GM18499 (cell line): ENCODE results near the gene CDT1.
"Not testable (repeated sequence)": the region's sequence is repeated elsewhere in the genome, so short reads cannot be mapped to it uniquely, and the experiment has no call there.

Experiments
- ATAC-seq: cut with Tn5 transposase; IDR thresholded peaks from one replicate; pipeline ENCODE4 v1.9.1; 2021; ENCODE audit warnings: moderate number of reproducible peaks; ENCODE audit not compliant: insufficient read depth, unreplicated experiment

CDT1 gene

DNA sequence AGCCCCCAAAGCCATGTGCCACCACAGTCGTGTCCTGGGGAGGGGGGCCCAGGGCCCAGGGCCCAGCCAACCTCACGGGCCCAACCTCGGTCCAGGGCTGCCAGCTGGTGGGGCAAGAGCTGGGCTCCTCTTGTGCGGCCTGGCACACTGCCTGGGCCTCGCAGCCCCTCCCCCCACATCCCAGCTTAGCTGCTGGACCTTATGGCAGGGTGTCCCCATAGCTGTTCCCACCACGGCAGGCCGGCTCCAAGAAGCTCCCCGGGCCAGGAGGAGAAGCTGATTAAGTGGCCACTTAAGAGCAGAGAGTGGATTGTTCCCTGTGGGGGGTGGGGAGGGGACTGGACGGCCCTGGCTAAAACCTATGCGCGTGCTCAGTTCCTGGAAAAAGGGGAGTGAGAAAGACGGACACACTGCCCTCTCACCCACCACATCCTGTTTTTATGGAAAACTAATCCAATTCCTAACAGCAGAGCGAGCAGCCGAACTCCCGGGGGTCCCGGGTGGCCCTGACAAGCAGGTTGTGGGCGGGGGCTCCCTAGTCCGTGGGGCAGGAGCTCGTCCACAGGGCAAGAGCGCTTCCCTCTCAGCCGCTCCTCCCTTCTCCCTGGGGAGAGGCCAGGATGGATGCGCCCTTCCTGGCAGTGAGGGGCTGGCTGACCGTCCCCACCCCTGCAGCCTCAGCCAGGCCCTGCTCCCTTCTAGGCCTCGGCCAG, 35.4 kb upstream of the CDT1 start:
- no peak for ATAC-seq

DNA sequence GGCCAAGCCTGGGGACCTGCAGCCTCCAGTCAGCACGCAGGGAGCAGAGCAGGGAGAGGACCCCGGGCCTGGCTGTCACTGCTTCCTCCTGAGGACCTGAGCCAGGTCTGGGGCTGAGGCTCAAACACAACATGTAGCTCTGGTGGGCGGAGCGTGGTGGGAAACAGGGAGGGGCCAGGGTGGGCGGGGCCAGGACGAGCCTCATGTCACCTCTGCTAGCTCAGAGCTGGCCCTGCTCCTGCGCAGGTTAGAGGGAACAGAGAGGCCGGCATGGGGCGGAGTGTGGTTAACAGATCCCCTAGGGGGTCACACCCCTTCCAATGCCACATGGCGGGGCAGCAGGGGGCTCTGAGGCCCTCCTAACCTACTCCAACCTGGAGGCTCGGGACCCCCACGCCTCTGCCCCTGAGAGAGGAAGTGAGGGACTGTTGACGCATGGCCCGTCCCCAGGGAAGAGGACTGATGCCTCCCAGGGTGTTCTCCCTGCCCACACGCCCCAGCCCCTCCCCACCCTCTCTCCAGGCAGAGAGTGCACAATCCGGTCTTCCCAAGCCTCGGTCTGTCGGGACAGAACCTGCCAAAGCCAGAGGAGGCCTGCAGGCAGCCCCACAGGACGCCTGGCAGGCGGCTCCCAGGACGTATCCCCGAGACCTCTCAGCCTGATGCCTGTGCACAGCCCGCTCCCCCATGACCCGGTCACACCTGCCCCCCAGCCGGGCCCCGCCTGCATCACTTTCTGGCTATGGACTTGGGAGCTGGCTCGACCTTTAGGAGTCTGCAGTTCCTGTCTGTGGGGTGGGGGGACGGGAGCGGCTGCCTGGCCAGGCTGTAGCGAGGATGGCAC, 33.8 kb upstream of the CDT1 start:
- ATAC-seq, result no peak

DNA sequence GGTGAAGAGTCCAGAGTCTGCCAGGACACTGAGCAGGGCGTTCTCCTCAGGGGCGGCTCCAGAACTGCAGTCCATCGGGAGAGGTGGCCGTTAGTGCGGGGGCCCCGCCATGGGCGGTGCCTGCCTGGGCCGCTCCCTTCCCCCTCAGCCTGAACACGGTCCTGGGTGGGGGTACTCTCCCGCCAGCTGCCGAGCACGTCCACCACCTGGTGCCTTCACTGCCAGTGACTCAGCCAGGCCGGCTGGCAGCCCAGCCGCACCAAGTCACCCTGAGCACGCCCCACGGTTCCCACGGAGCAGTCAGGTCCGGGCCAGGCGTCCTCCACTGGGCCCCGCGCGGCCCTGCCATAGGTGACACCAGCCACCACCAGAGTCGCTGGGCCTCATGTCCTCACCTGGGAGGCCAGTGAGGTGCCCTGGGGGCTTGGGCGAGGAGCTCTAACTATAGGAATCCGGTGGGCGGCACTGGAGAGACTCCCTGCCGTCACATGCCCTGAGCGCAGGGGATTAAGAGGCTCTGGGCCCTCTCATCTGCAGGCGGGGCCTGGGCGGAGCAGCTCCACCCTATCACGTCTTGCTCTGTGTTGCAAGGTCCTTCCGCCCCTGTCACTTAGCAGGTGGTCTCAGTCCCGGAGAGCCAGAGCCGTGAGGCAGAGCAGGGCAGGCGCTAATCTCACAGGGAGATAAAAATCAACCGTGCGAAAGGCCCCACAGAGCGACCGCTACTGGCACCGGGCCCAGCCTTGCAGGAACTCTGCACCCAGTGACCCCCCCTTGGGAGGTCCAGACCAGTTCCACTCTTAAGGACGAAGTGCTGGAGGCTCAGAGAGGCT, 32.9 kb upstream of the CDT1 start:
- ATAC-seq, result no peak

DNA sequence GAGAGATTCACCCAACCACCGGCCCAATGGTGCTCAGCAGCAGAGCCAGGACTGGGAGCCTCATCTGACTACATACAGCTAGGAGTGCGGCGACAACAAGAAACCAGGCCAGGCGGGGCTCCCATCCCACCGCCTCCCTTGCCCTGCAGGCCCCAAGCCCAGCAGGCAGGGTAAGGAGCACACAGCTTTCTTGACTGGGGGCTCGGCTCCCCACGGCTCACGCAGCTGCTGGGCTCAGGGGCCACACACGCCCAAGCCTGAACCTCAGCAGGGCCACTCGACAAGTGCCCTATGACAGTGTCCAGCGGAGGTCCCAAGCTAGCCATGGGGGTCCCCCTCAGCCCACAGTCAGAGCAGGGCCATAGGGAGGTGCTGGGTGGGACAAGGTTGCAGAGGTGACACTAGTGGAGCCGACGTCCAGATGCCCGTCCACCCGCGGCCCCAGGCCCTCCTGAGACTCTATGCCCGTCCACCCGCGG, 32.3 kb upstream of the CDT1 start:
- no peak for ATAC-seq

DNA sequence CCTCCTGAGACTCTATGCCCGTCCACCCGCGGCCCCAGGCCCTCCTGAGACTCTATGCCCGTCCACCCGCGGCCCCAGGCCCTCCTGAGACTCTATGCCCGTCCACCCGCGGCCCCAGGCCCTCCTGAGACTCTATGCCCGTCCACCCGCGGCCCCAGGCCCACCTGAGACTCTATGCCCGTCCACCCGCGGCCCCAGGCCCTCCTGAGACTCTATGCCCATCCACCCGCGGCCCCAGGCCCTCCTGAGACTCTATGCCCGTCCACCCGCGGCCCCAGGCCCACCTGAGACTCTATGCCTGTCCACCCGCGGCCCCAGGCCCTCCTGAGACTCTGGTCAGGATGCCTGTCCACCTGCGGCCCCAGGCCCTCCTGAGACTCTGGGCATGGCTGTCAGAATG, 31.8 kb upstream of the CDT1 start:
- ATAC-seq, result not testable (repeated sequence)

DNA sequence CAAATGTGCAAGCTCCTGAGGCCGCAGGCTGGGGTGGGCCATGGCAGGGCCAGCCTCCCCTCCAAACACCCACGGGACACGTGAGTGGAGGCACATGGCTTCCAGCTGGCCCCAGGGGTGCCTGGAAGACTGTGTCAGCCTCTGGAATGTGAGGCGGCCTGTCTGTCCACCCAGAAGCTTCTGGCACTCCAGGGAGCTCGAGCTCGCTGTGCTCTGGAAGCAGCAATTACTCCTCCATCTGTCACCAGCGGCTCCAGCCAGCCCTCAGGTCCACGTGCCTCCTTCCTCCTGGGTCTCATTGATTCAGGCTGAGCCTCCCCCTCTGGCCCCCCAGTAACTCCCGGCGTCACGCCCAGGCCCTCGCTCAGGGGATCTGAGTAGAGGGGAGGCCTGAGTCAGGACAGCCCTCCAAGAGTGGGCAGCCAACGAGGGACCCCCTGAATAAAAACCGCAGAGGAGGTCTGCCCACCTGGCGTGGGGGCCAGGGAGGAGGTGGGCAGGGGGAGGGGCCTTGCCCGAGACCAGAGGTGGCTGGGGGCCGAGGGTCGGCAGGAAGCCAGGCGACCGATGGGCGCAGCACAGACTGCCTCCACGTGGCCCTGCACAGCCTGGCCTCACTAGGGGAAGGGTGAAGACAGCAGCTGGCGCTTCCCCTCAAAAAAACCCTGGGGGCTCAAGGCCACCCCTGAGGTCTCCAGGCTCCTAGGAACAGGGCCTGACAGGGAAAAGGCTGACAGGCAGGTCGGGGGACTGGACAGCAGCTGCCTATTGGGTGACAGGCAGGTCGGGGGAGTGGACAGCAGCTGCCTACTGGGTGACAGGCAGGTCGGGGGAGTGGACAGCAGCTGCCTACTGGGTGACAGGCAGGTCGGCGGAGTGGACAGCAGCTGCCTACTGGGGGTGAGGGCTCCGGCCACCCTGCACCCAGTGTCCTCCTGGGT, 30.4 kb upstream of the CDT1 start:
- no peak for ATAC-seq

DNA sequence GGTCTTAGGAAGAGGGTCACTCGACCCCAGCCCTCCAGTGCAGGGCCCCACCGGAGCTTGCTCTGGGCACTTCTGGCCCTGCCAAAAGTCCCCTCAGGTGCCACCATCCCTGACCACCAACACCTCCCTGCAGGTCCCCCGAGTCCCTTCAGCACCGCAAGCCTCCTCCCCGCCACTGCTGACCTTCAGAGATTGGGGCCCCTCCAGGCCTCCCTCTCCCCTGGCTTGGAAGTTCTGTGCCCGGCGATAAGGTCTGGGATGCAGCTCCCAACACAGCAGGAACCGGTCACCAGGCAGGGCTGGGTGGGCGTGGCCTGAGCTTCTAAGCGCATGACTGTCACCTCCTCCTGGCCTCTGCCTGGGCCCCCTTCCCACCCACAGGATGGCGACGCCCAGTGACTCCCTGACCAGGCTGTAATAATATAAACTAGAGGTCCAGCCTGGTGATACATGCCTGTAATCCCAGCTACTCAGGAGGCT, 29.7 kb upstream of the CDT1 start:
- ATAC-seq, result no peak

DNA sequence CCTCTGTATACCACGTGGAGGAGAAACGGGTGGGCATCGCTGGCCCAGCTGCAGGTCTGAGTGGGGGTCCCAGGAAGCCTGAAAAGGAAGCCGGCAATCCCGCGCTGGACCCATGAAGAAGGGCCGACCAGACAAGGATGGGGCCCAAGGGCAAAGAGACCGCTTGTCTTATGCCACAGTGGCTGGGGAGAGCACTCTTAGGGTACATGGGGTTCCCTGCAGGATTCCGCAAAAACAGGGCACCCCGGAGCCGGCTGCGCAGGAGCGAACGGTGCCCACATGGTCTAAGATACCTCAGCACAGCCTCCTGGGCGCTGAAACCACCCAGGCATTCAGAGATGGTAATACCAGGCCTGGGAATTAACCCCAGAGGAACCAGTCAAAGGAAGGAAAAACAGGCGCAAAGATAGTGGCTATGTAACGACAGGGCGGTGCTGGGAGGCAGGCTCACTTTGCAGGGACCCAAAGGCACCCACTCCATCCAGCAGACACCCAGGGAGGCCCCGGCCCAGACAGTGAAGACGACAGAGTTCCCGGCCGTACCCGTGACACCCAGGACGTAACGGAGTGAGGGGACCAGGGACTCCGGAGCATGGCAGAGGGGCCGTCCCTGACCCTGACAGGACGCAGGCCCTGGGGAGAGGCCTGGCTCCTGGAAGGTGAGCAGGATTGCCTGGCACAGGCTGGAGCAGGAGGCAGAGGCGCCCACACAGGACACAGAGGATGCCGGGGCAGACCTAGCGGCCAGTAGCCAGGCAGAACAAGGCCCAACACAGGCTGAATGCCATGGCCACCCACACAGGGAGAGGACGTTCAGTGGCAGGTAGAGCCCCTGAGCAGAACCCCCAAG, 28.8 kb upstream of the CDT1 start:
- ATAC-seq, result no peak

DNA sequence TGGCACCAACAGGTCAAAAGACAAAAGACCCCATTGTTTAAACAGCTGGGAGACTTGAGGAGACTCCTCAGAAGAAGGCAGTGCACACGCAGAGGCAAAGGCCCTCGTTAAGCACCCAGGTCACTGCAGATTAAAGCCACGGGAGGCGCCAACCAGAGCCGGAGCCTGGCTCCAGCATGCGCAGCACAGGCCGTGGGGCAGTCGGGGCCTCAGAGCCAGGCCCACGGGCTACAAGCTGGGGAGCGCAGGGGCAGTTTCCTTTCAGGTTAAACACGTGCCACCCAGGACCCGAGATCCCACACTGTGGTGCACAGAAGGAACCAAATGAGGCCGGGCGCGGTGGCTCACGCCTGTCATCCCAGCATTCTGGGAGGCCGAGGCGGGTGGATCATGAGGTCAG, 27.8 kb upstream of the CDT1 start:
- no peak for ATAC-seq

DNA sequence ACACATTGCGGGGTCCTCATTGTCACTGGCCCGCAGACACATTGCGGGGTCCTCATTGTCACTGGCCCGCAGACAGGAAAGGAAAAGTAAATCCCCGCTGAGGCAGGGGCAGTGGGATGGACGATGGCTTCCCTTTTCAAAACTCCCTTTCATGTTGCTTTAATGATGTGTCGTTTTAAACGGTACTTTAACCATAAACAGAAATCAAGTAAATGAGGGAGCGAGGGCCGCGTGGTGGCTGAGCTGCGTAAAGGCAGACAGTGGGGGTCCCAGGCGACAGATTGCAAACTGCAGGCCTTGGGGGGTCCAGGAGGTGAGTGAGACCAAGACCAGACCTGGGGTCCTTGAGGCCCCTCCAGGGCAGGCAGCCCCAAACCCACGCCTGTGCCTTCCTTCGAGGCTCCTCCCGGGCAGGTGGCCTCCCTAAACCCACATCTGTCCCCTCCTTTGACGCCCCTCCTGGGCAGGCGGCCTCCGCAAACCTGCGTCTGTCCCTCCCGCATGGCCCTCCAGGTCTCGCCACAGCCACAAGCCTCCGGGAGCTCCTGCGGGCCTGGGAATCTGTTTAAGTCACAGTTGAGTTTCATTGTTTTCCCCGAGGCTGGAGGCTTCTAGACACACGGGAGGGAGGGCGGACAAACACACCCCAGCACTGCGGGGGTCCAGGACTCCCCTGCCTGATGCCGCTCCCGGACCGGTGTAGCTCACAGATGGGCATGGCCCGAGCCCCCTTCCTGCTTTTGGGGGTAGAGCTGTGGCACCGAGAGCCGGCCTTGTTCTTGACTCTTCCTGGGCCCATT, 25.9 kb upstream of the CDT1 start:
- ATAC-seq, result no peak

DNA sequence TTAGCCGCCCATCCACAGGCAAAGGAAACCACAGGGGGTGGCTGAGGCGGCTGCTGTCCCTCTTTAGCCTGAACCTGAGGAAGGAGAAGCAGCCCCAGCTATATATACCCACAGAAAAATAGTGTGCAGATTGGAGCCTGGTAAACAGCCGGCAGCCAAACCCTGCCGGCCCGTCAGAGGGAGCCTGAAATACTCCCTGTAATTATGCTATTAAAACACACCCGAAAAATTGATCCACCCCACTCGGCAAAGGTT, 25.4 kb upstream of the CDT1 start:
- no peak for ATAC-seq

DNA sequence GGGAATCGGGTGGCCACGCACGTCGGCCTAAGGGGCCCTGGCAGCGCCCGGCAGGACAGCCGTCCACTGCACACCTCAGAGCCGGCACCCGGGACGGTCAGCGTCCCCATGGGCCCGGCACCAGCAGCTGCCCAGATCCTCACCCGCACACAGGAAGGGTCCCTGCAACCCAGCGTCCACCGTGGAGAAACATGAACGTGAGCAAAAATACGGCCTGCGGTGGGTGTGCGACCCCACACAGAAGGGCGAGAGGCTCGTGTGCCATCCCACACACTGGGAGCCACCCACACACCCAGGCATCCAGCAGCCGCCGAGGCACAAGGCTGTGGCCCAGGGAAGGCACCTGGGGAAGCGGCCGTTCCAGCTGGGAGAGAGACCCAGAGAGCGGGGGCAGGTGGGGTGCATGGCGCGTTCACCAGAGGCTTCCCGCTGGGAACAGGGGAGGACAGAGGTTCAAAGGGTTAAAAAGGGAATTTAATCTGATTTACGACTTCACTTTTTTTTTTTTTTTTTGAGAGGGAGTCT, 25.0 kb upstream of the CDT1 start:
- no peak for ATAC-seq

DNA sequence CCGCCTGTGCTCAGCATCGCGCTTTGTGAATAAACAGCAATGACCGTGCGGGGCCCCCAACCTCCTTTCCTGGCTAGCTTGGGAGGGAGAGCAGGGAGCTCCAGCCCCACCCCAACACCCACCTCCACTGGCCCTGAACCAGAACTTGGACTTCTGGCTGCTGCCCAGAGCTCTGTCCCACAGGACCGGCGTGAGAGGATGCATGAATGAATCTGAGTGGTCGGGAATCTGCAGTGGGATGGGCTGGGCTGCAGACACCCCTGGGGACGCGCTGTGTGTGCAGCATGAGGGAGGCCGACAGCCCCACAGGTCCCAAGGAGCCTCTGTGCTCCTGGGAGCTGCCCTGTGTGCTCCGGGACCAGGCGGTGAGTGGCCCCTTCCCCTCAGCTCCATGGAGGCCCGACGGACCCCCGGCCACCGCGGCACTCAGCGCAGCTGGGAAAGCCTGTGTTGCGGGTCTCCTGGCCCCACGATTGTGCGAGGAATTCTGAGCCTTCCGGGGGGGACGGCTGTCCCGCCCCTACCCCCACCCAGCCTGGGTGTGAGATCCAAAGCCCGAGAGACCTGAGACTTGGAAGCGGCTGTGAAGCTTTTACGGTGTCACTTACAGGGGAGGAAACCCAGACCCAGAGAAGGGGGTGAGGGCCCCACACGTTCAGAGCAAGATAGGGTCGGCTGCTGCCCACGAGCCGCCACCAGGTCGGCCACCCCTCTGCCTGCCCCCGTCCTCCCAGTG, 24.0 kb upstream of the CDT1 start:
- no peak for ATAC-seq

DNA sequence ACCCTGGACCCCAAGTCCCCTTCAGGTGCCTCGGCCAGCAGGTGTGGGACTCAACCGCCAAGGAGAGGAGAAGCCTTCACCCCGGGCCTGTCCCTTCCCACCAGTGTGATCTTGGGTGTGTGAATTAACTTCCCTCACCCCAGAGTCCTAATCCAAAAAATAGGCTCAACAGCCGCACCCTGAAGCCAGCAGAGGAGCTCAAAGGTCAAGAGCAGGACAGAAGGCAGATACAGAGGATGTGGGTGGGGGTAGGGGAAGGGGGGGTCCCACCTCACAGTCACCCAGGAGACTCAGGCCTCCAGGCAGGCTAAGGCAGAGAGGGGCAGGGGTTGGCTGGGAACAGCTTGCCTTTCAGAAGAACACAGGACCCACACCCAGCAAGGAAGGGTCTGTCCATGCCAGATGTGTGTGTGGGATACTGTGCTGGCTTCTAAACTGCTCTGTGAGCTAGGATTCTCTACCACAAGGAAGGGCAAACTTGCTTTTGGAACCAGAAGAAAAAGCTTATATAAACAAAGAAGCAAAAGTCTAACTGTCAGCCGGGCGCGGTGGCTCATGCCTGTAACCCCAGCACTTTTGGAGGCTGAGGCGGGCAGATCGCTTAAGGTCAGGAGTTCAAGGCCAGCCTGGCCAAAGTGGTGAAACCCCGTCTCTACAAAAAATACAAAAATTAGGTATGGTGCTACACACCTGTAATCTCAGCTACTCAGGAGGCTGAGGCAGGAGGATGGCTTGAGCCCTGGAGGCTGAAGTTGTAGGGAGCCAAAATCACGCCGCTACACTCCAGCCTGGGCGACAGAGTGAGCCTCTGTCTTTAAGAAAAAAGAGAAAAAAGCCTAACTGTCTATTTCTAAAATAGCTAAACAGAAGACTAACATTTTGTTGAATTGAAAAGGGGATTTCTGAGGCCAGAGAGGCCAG, 23.2 kb upstream of the CDT1 start:
- ATAC-seq, result no peak

DNA sequence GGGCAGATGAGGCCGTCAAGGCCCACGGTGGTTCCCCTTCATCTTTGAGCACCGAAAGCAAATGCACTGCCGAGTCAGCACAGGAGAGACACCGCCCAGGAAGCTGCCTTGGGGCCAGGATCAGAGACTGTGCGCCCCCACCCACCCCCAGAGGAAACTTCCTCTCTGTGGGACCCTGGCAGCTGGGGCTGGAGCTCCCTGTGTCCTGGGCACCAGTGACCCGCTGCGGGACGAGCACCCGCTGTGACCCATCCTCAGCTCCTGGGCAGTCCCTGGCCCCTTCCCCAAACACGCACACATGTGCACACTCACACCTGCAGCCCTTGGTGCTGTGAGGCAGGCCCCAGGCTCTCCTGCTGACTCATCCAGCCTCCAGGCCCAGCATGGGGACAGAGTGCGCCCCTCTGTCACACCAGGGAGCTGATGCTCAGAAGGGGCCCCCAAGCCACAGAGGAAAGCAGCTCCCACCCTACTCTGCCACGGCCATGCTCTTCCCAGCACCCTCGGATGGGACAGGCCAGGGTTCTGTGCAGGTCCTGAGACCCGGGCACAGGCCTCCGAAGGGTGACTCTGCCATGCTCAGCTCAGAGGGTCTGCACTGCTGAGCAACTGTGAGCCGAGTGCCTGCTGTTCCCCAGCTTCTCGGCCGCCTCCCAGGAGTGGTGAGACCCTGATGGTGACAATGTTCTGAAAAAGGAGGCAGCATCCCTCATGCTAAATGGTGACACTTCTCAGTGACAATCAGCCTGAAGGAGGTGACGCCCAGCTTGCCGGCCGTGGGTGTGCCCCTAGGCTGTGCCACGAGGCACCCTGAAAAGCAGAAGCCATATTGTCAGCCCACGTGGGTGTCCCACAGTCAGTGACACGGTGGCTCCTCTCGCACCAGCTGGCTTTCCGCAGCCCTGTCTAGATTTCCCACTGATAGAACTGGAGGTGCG, 22.2 kb upstream of the CDT1 start:
- no peak for ATAC-seq
